ENCODE data around the gene ADCK1.
"Not testable (repeated sequence)": the region's sequence is repeated elsewhere in the genome, so short reads cannot be mapped to it uniquely, and the experiment has no call there.

GRCh38 chr14:77768442-77769069 is 31.4 kb upstream of the ADCK1 start:
- TF ChIP-seq CTCF, POLR2A (IDR thresholded peaks at IDR 0.05): not testable (repeated sequence)

Data from suprapubic skin (tissue), 3 donors.